ENCODE data around the gene ECI2. TPM values are rescaled to one million over a fixed set of nuclear protein-coding genes. Genes with fewer than 3 reads are reported as not detected.

The ECI2 gene
- total RNA-seq, 4 donors from 2014 or later: 44.9 to 76.2 (median 49.6) TPM

DNA sequence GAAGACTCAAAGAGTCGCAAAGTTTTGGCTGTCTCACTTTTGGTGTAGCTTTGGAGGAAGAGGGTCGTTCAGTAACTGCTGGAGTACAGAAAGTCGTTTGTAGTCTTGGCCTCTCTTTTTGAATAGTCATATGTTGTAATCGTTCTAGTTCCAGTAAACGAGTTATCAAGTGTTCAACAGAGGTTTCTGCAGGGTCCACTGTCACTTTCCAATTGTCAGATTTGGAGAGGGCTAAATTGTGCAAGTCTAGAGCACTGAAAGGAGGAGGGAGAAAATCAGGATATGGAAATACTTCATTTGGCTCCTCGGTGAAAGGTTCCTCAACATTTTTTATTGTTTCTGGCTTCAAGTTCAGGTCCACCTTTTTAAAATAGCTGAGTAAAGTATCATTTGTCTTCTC, 66.2 kb downstream of the ECI2 start:
- WGBS, 2 donors: 66 to 68% methylated on average over 6 of the region's 6 CpGs
- Histone ChIP-seq H3K9me3 (no peaks in the 10 kb centered on the region), H3K36me3 (peaks cover 0 to 19% (median 0%) of the 10 kb centered on the region in 3 donors), H3K4me3 (no peak overlapping the region), H3K27ac (no peak overlapping the region), H3K27me3 (no peaks in the 10 kb centered on the region), H3K4me1 (no peaks in the 10 kb centered on the region)
- TF ChIP-seq, protein P1, sequence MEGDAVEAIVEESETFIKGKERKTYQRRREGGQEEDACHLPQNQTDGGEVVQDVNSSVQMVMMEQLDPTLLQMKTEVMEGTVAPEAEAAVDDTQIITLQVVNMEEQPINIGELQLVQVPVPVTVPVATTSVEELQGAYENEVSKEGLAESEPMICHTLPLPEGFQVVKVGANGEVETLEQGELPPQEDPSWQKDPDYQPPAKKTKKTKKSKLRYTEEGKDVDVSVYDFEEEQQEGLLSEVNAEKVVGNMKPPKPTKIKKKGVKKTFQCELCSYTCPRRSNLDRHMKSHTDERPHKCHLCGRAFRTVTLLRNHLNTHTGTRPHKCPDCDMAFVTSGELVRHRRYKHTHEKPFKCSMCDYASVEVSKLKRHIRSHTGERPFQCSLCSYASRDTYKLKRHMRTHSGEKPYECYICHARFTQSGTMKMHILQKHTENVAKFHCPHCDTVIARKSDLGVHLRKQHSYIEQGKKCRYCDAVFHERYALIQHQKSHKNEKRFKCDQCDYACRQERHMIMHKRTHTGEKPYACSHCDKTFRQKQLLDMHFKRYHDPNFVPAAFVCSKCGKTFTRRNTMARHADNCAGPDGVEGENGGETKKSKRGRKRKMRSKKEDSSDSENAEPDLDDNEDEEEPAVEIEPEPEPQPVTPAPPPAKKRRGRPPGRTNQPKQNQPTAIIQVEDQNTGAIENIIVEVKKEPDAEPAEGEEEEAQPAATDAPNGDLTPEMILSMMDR (IDR thresholded peaks at IDR 0.05): no peak
- no peak for DNase-seq (ENCODE audit: low spot score in 2 of 2)

DNA sequence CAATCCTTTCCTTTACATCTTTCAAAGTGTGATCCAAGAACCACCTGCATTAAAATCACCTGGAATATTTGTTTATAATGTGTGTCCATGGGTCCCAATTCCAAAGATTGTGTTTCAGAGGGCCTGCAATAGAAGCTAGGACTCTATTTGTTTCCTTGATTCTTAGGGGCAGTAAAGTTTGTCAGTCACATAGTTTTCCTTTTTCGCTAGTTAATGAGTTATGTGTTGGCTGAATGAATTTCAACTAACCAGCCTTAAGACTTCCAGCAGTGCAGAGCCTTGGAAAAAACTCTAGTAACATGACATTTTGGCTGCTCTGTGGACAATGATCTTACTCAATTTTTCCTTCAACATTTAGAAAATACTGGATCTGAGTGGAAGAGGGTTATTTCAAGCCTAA, 67.7 kb downstream of the ECI2 start:
- H3K4me1 ChIP-seq: no peaks in the 10 kb centered on the region
- TF ChIP-seq, protein P1 (IDR thresholded peaks at IDR 0.05): no peak
- TF ChIP-seq EP300 (IDR thresholded peaks at IDR 0.05): no peak
- TF ChIP-seq POLR2A (IDR thresholded peaks at IDR 0.05): no peak
- no peak overlapping the region for H3K27ac ChIP-seq
- no peaks in the 10 kb centered on the region for H3K9me3 ChIP-seq
- DNase-seq (ENCODE audit: low spot score in 2 of 2): no peak
- WGBS, 2 donors: 61 to 73% methylated on average over 1 of the region's 1 CpG
- H3K27me3 ChIP-seq: no peaks in the 10 kb centered on the region
- peaks cover 0 to 33% (median 3%) of the 10 kb centered on the region in 3 donors for H3K36me3 ChIP-seq
- H3K4me3 ChIP-seq: no peak overlapping the region

DNA sequence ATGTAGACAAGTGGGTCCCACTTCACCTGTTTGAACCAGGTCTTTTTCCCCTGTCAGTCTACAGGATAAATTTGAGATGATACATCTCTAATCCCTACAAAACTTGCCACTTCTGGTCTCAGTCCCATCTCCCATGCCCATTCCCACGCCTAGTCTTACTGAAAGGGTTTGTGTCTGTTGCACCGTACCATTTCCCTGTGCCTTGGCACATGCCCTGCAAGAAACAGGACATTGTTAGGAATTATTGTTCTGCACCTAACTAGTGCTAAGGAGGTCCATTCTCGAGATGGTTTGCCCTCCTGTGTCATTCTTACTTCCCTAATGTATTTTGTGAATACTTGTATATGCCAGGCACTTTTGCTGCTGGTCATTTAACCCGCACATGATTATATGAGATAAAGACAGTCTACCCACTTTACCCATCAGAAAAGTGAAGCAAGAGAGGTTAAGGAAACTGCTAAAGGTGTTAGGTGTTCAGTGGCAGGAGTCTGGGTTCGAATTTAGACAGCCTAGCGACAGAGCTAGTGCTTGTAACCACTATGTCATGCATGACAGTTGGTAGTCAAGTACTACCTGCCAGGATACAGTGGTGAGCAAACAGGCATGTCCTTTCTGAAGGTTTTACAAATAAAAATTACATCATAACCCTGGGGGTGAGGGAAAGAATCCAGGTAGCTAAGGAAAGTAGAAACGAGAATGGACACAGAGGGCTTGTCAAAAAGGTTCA, 69.2 kb downstream of the ECI2 start:
- Histone ChIP-seq H3K27ac (no peak overlapping the region), H3K4me1 (no peaks in the 10 kb centered on the region), H3K27me3 (no peaks in the 10 kb centered on the region), H3K4me3 (no peak overlapping the region), H3K36me3 (peaks cover 0 to 48% (median 8%) of the 10 kb centered on the region in 3 donors), H3K9me3 (no peaks in the 10 kb centered on the region)
- no peak for TF ChIP-seq EP300 (IDR thresholded peaks at IDR 0.05)
- TF ChIP-seq, protein P1 (IDR thresholded peaks at IDR 0.05): no peak
- no peak for TF ChIP-seq POLR2A (IDR thresholded peaks at IDR 0.05)
- 80 to 83% methylated on average over 7 of the region's 7 CpGs for WGBS, 2 donors
- DNase-seq (ENCODE audit: low spot score in 2 of 2): no peak

Other genes with a start within 250 kb of the ECI2 start
- gene FAM217A, start 56.4 kb downstream of the ECI2 start, total RNA-seq: not detected

Measured in tibial nerve (tissue), 4 donors.